CD4-positive, alpha-beta T cell treated with Interleukin-15 for 1 hour (primary cell): Measurements from ENCODE around the gene KIAA2012.
"Not testable (repeated sequence)": the region's sequence is repeated elsewhere in the genome, so short reads cannot be mapped to it uniquely, and the experiment has no call there.

Experiments used
- DNase-seq: peaks from one replicate; pipeline ENCODE4 v3.0.0-alpha.2; 2020

Gene KIAA2012

GRCh38 chr2:202204855-202205254 lies 131.8 kb downstream of the KIAA2012 start:
- no peak for DNase-seq

DNA sequence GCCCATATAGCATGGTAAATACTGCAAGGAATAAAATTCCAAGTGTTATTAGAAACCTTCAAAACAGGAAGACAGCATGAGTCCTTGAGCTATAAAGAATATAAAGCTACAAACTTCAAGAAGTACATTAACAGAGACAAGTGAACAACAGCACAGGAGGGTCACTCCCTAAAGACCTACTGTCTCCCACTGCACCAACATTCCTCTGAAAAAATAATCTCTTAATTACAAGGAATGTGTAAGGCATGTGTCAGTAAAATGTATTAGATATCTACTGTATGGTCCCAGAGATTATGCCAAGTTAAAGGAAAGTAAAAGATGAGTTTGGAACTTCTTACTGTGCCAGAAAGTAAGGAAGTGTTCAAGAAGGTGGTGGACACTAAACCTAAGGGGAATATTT lies 135.5 kb downstream of the KIAA2012 start:
- DNase-seq = no peak

GRCh38 chr2:202215179-202215578 lies 142.1 kb downstream of the KIAA2012 start:
- no peak for DNase-seq

GRCh38 chr2:202221873-202222272 lies 148.8 kb downstream of the KIAA2012 start:
- DNase-seq = no peak

- no peak for DNase-seq
These were observed 164.8 kb downstream of the KIAA2012 start for GRCh38 chr2:202237787-202238233.

GRCh38 chr2:202238234-202239197 lies 165.5 kb downstream of the KIAA2012 start, which contains the start of gene SUMO1:
SUMO1 (minus strand) TSS chr2:202238597; CDS start chr2:202238451, 146 bp downstream.
- peak; percentile 92 for DNase-seq

DNA sequence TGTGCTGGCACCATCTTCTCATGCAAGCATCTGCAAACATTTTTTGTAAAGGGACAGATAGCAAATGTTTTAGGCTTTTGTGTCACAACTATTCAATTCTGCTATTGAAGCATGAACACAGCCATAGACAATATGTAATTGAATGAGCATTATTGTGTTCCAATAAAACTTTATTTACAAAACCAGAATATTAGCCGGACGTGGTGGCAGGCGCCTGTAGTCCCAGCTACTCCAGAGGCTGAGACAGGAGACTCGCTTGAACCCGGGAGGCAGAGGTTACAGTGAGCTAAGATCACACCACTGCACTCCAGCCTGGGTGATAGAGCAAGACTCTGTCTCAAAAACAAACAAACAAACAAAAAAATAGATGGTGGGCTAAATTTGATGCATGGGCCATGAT lies 174.7 kb downstream of the KIAA2012 start:
- not testable (repeated sequence) for DNase-seq

- no peak for DNase-seq
These were observed 176.6 kb downstream of the KIAA2012 start for GRCh38 chr2:202249521-202250253.

DNA sequence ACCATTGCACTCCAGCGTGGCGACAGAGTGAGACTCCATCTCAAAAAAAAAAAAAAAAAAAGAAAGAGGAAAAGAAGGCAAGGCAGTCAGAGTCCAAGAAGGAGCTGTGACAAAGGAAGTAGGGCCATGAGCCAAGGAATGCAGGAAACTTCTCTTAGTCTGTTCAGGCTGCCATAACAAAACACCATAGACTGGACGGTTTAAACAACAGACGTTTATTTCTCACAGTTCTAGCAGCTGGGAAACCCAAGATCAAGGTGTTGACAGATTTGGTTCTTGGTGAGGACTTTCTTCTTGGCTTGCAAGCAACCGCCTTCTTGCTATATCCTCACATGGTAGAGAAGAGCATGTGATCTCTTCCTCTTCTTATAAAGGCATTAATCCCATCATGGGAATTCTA lies 178.4 kb downstream of the KIAA2012 start:
- no peak for DNase-seq
